D721Med (cell line): ENCODE measurements around the gene GOLGB1.
"Not testable (repeated sequence)": the region's sequence is repeated elsewhere in the genome, so short reads cannot be mapped to it uniquely, and the experiment has no call there.

ENCODE experiments used
- DNase-seq: peaks from one replicate; pipeline ENCODE4 v3.0.0; 2011; ENCODE audit warnings: low spot score; ENCODE audit not compliant: insufficient read length
- FAIRE-seq: peaks from 2 replicates; lab custom pipeline; 2011; peaks lifted over from hg19 to GRCh38; lab: Jason Lieb, UNC
- CTCF ChIP-seq: IDR thresholded peaks from 2 replicates; pipeline ENCODE4 v1.5.1; 2012; ENCODE audit warnings: mild to moderate bottlenecking, control low read depth; ENCODE audit not compliant: insufficient read depth; ENCODE audit errors: missing control alignments

The GOLGB1 gene

GRCh38 chr3:121698901-121699300, 50.6 kb downstream of the GOLGB1 start:
- FAIRE-seq (no peak), DNase-seq (no peak)

DNA sequence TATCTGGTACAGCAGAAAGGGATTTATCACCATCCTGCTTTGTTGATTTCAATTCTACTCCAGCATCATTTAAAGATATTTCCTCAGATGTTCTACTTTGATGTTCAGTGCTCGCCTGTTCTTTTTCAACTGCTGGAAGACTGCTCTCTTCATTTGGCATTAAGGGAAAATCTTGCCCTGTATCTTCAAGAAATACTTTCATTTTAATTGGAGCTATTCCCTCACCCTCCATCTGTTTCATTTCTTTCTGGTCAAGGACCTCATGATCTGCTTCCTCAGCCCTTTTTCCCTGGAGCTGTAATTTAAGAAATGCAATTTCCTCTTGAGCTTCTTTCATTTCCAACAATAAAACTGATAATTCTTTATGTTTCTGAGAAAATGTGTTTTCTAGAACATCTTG, 51.1 kb downstream of the GOLGB1 start:
- DNase-seq, result no peak
- TF ChIP-seq CTCF, result no peak
- peak; percentile 51 for FAIRE-seq

More at GRCh38 chr3:121698901-121699300, 50.6 kb downstream of the GOLGB1 start:
- no peak for TF ChIP-seq CTCF

- DNase-seq (no peak), FAIRE-seq (no peak)
- no peak for TF ChIP-seq CTCF
Measured at GRCh38 chr3:121696186-121696585, 53.4 kb downstream of the GOLGB1 start.

- DNase-seq (no peak), FAIRE-seq (no peak)
- TF ChIP-seq CTCF, result no peak
Measured at GRCh38 chr3:121692010-121692699, 57.4 kb downstream of the GOLGB1 start.

- FAIRE-seq (no peak), DNase-seq (no peak)
- no peak for TF ChIP-seq CTCF
Measured at GRCh38 chr3:121690777-121691405, 58.6 kb downstream of the GOLGB1 start.

DNA sequence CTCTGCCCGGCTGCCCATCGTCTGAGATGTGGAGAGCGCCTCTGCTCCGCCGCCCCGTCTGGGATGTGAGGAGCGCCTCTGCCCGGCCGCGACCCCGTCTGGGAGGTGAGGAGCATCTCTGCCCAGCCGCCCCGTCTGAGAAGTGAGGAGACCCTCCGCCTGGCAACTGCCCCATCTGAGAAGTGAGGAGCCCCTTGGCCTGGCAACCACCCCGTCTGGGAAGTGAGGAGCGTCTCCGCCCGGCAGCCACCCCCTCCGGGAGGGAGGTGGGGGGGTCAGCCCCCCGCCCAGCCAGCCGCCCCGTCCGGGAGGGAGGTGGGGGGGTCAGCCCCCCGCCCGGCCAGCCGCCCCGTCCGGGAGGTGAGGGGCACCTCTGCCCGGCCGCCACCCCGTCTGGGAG, 60.8 kb downstream of the GOLGB1 start:
- not testable (repeated sequence) for DNase-seq, FAIRE-seq

DNA sequence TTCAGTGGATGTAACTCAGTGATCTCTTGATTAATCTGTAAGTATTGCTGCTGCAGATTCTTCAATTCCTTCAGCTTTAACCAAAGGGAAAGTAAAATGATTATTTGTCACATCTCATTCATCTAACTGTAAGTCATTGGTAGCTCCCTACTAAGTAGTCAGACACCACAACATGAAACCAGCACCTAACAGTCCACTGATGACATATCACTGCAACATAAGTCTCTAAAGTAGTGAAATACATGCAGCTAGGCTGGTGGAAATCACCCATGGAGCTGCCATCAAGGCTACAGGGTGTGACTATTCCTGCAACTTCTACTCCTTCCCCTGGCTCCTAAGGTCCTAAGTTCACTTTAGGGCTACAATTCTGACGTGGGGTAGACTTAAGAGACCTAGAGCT, 67.7 kb downstream of the GOLGB1 start:
- no peak for FAIRE-seq
- no peak for TF ChIP-seq CTCF
- no peak for DNase-seq
